Measurements from ENCODE around the gene CYTH3.
A peak's percentile ranks its signal among the peaks of the same experiment; 100 is the strongest.

CYTH3 gene

GRCh38 chr7:6179620-6180343, 92.6 kb downstream of the CYTH3 start:
- no peak for DNase-seq
- in situ Hi-C loops (cut with HindIII; ENCODE audit: low pct_ligation_motif_present, low pct_unique_long_range_greater_than_20kb, low sequenced_read_pairs) = no loop called here

- no peak for DNase-seq
- in situ Hi-C loops (cut with HindIII; ENCODE audit: low pct_ligation_motif_present, low pct_unique_long_range_greater_than_20kb, low sequenced_read_pairs) = no loop called here
Observed at GRCh38 chr7:6178298-6179029, 94.0 kb downstream of the CYTH3 start.

GRCh38 chr7:6175645-6176044, 96.8 kb downstream of the CYTH3 start:
- in situ Hi-C loops (cut with HindIII; ENCODE audit: low pct_ligation_motif_present, low pct_unique_long_range_greater_than_20kb, low sequenced_read_pairs) = no loop called here
- no peak for DNase-seq

- DNase-seq = no peak
- in situ Hi-C loops (cut with HindIII; ENCODE audit: low pct_ligation_motif_present, low pct_unique_long_range_greater_than_20kb, low sequenced_read_pairs) = no loop called here
Observed at GRCh38 chr7:6172910-6173295, 99.5 kb downstream of the CYTH3 start.

GRCh38 chr7:6172224-6172909, 100.1 kb downstream of the CYTH3 start:
- in situ Hi-C loops (cut with HindIII; ENCODE audit: low pct_ligation_motif_present, low pct_unique_long_range_greater_than_20kb, low sequenced_read_pairs) = no loop called here
- DNase-seq = peak; percentile 9

GRCh38 chr7:6171532-6172223, 100.7 kb downstream of the CYTH3 start:
- in situ Hi-C loops (cut with HindIII; ENCODE audit: low pct_ligation_motif_present, low pct_unique_long_range_greater_than_20kb, low sequenced_read_pairs) = no loop called here
- DNase-seq = no peak

- in situ Hi-C loops (cut with HindIII; ENCODE audit: low pct_ligation_motif_present, low pct_unique_long_range_greater_than_20kb, low sequenced_read_pairs) = no loop called here
Observed at GRCh38 chr7:6170571-6171531, 101.6 kb downstream of the CYTH3 start.

GRCh38 chr7:6169805-6170520, 102.5 kb downstream of the CYTH3 start:
- DNase-seq = no peak
- in situ Hi-C loops (cut with HindIII; ENCODE audit: low pct_ligation_motif_present, low pct_unique_long_range_greater_than_20kb, low sequenced_read_pairs) = no loop called here

More at GRCh38 chr7:6170571-6171531, 101.6 kb downstream of the CYTH3 start:
- DNase-seq = no peak

GRCh38 chr7:6168477-6168868, 104.0 kb downstream of the CYTH3 start:
- DNase-seq = no peak
- in situ Hi-C loops (cut with HindIII; ENCODE audit: low pct_ligation_motif_present, low pct_unique_long_range_greater_than_20kb, low sequenced_read_pairs) = no loop called here

GRCh38 chr7:6167587-6168476, 104.6 kb downstream of the CYTH3 start:
- DNase-seq = no peak
- in situ Hi-C loops (cut with HindIII; ENCODE audit: low pct_ligation_motif_present, low pct_unique_long_range_greater_than_20kb, low sequenced_read_pairs) = no loop called here

- DNase-seq = no peak
- in situ Hi-C loops (cut with HindIII; ENCODE audit: low pct_ligation_motif_present, low pct_unique_long_range_greater_than_20kb, low sequenced_read_pairs) = no loop called here
Observed at GRCh38 chr7:6167004-6167551, 105.3 kb downstream of the CYTH3 start.

GRCh38 chr7:6166443-6166891, 106.0 kb downstream of the CYTH3 start:
- DNase-seq = no peak
- in situ Hi-C loops (cut with HindIII; ENCODE audit: low pct_ligation_motif_present, low pct_unique_long_range_greater_than_20kb, low sequenced_read_pairs) = no loop called here

GRCh38 chr7:6165521-6166320, 106.7 kb downstream of the CYTH3 start:
- in situ Hi-C loops (cut with HindIII; ENCODE audit: low pct_ligation_motif_present, low pct_unique_long_range_greater_than_20kb, low sequenced_read_pairs) = no loop called here
- no peak for DNase-seq

GRCh38 chr7:6165075-6165474, 107.3 kb downstream of the CYTH3 start:
- DNase-seq = no peak
- in situ Hi-C loops (cut with HindIII; ENCODE audit: low pct_ligation_motif_present, low pct_unique_long_range_greater_than_20kb, low sequenced_read_pairs) = no loop called here

- in situ Hi-C loops (cut with HindIII; ENCODE audit: low pct_ligation_motif_present, low pct_unique_long_range_greater_than_20kb, low sequenced_read_pairs) = no loop called here
- peak; percentile 15 for DNase-seq
Observed at GRCh38 chr7:6164491-6164890, 107.9 kb downstream of the CYTH3 start.
